ENCODE data around the gene MCCD1. TPM values are rescaled to one million over a fixed set of nuclear protein-coding genes. Genes with fewer than 3 reads are reported as not detected.

MCCD1 gene
- total RNA-seq, 1 experiment from 2014 or later = not detected

DNA sequence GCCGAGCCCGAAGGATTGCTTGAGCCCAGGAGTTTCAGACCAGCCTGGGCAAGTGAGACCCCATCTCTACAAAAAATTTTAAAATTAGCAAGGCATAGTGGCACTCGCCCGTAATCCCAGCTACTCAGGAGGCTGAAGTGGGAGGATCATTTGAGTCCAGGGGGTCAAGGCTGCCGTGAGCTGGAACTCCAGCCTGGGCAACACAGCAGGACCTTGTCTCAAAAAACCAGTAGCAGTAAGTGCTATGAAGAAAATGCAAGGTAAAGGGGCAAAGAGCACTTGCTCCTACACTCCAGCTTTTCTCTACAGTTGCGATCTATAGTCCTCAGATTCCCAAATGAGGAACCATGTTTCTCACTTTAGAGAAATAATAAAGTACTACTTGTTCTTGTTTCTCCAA lies 14.9 kb downstream of the MCCD1 start:
- no peak for ATAC-seq
- no peaks in the 10 kb centered on the region for H3K9me3 Mint-ChIP-seq
- DNase-seq (ENCODE audit: low spot score) = no peak
- ChIA-PET POLR2A (no interaction called here), CTCF (interaction anchor here (4.8 kb wide), 1 partner anchor 55 kb away, joined by 23 read pairs; no protein-coding TSS in a partner anchor)
- TF ChIP-seq ATF1 (CRISPR knock-in tag; IDR thresholded peaks at IDR 0.05) (no peak), ELF4 (CRISPR knock-in tag; IDR thresholded peaks at IDR 0.05; ENCODE audit: low read depth) (no peak), ESRRA (CRISPR knock-in tag; IDR thresholded peaks at IDR 0.05; ENCODE audit: borderline replicate concordance) (no peak), TEAD4 (CRISPR knock-in tag; IDR thresholded peaks at IDR 0.05) (no peak), KAT7 (CRISPR knock-in tag; IDR thresholded peaks at IDR 0.05; ENCODE audit: borderline replicate concordance) (no peak), ZNF317 (CRISPR knock-in tag; IDR thresholded peaks at IDR 0.05; ENCODE audit: borderline replicate concordance, low read depth) (no peak), ZSCAN18 (CRISPR knock-in tag; IDR thresholded peaks at IDR 0.05) (no peak), E2F1 (CRISPR knock-in tag; IDR thresholded peaks at IDR 0.05) (no peak), TP53 (CRISPR knock-in tag; IDR thresholded peaks at IDR 0.05) (no peak), STAT6 (CRISPR knock-in tag; conservative IDR thresholded peaks at IDR 0.05; ENCODE audit: low read depth) (no peak), SMAD4 (CRISPR knock-in tag; IDR thresholded peaks at IDR 0.05) (no peak), ZNF138 (CRISPR knock-in tag; conservative IDR thresholded peaks at IDR 0.05) (no peak), JAZF1 (CRISPR knock-in tag; IDR thresholded peaks at IDR 0.05) (no peak), CREB1 (CRISPR knock-in tag; IDR thresholded peaks at IDR 0.05) (no peak), ZBTB21 (CRISPR knock-in tag; IDR thresholded peaks at IDR 0.05; ENCODE audit: borderline replicate concordance) (no peak)
- TF ChIP-seq, protein P1, sequence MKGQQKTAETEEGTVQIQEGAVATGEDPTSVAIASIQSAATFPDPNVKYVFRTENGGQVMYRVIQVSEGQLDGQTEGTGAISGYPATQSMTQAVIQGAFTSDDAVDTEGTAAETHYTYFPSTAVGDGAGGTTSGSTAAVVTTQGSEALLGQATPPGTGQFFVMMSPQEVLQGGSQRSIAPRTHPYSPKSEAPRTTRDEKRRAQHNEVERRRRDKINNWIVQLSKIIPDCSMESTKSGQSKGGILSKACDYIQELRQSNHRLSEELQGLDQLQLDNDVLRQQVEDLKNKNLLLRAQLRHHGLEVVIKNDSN (CRISPR knock-in tag; IDR thresholded peaks at IDR 0.05) = no peak
- TF ChIP-seq, protein P2, sequence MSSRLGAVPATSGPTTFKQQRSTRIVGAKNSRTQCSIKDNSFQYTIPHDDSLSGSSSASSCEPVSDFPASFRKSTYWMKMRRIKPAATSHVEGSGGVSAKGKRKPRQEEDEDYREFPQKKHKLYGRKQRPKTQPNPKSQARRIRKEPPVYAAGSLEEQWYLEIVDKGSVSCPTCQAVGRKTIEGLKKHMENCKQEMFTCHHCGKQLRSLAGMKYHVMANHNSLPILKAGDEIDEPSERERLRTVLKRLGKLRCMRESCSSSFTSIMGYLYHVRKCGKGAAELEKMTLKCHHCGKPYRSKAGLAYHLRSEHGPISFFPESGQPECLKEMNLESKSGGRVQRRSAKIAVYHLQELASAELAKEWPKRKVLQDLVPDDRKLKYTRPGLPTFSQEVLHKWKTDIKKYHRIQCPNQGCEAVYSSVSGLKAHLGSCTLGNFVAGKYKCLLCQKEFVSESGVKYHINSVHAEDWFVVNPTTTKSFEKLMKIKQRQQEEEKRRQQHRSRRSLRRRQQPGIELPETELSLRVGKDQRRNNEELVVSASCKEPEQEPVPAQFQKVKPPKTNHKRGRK (CRISPR knock-in tag; IDR thresholded peaks at IDR 0.05; ENCODE audit: borderline replicate concordance) = no peak
- no peak overlapping the region for H3K4me3 Mint-ChIP-seq
- peaks cover 29% of the 10 kb centered on the region for H3K36me3 Mint-ChIP-seq
- peaks cover 41% of the 10 kb centered on the region for H3K4me1 Mint-ChIP-seq
- H3K27ac Mint-ChIP-seq = no peak overlapping the region
- no peaks in the 10 kb centered on the region for H3K27me3 Mint-ChIP-seq (ENCODE audit: low read depth)

GRCh38 chr6:31544676-31545075 lies 15.9 kb downstream of the MCCD1 start:
- no peaks in the 10 kb centered on the region for H3K9me3 Mint-ChIP-seq
- DNase-seq (ENCODE audit: low spot score) (no peak), ATAC-seq (no peak)
- H3K27ac Mint-ChIP-seq = no peak overlapping the region
- ChIA-PET POLR2A (no interaction called here), CTCF (interaction anchor here (4.8 to 7.2 kb wide), 2 partner anchors 53 to 54 kb away, joined by 23 to 319 read pairs; partner anchors contain the start of gene NCR3)
- H3K4me1 Mint-ChIP-seq = peaks cover 31% of the 10 kb centered on the region
- no peaks in the 10 kb centered on the region for H3K27me3 Mint-ChIP-seq (ENCODE audit: low read depth)
- H3K4me3 Mint-ChIP-seq = no peak overlapping the region; the same call in 1 of the 2 replicates
- H3K36me3 Mint-ChIP-seq = peaks cover 28% of the 10 kb centered on the region
- no peak for TF ChIP-seq FOXK1 (CRISPR knock-in tag; IDR thresholded peaks at IDR 0.05)
- no peak for TF ChIP-seq IRF2 (CRISPR knock-in tag; IDR thresholded peaks at IDR 0.05; ENCODE audit: borderline replicate concordance, low read depth)
- no peak for TF ChIP-seq FOXP4 (CRISPR knock-in tag; IDR thresholded peaks at IDR 0.05)
- TF ChIP-seq PRRX2 (CRISPR knock-in tag; IDR thresholded peaks at IDR 0.05) = no peak
- TF ChIP-seq ZNF425 (CRISPR knock-in tag; conservative IDR thresholded peaks at IDR 0.05) = no peak
- TF ChIP-seq ZNF138 (CRISPR knock-in tag; conservative IDR thresholded peaks at IDR 0.05) = no peak
- TF ChIP-seq NFATC4 (CRISPR knock-in tag; IDR thresholded peaks at IDR 0.05) = no peak
- TF ChIP-seq GABPB1 (CRISPR knock-in tag; IDR thresholded peaks at IDR 0.05) = no peak
- no peak for TF ChIP-seq KAT7 (CRISPR knock-in tag; IDR thresholded peaks at IDR 0.05; ENCODE audit: borderline replicate concordance)
